Measurements from ENCODE around the gene RTKN2. TPM values are rescaled to one million over a fixed set of nuclear protein-coding genes. Genes with fewer than 3 reads are reported as not detected.

Gene RTKN2
- total and polyA plus RNA-seq, 10 of the 15 experiments (the other 5 are each of a cell fraction or from before 2014, with no cell fraction given) = 0.10 TPM; not detected in 9

Other genes starting within 250 kb of the RTKN2 start
- not detected in 2 replicates for gene ZNF365, start 105.5 kb upstream of the RTKN2 start, total RNA-seq (2014; rRNA removed)
- gene ZNF365, start 105.5 kb upstream of the RTKN2 start, total RNA-seq (2014; rRNA removed; fragmentation: Illumina TruSeq; extraction: Trizol) = not detected in 2 replicates
- not detected in 2 replicates for gene ZNF365, start 105.5 kb upstream of the RTKN2 start, total RNA-seq (2021)
- not detected in 2 replicates for gene ZNF365, start 105.5 kb upstream of the RTKN2 start, polyA plus RNA-seq (2011; rRNA removed)
- gene ZNF365, start 105.5 kb upstream of the RTKN2 start, polyA plus RNA-seq (2014; fragmentation: Illumina TruSeq; extraction: Trizol) = not detected in 2 replicates
- gene ZNF365, start 105.5 kb upstream of the RTKN2 start, polyA plus RNA-seq (2014; fragmentation: Nextera tagmentation; extraction: Ambion mirVana) = not detected
- not detected in 2 replicates for gene ZNF365, start 105.5 kb upstream of the RTKN2 start, polyA plus RNA-seq (2014; rRNA removed)
- gene ZNF365, start 105.5 kb upstream of the RTKN2 start, polyA plus RNA-seq (2016; fragmentation: Nextera tagmentation; extraction: Ambion mirVana) = under 1 TPM in 1 of 2 experiments, not detected in 1; 0.08 TPM